GM12878 (cell line): ENCODE measurements around the gene HIVEP2.

Source experiments
- BACH1 ChIP-seq: fragments of 450-650 bp; IDR thresholded peaks from 2 replicates; pipeline ENCODE4 v1.6.1; 2017; ENCODE audit warnings: mild to moderate bottlenecking, borderline replicate concordance
- MYC ChIP-seq: IDR thresholded peaks from 2 replicates; pipeline ENCODE4 v1.6.1; 2011; ENCODE audit warnings: mild to moderate bottlenecking, low read length, moderate library complexity, inconsistent platforms; ENCODE audit not compliant: insufficient read depth, insufficient replicate concordance, insufficient read length, severe bottlenecking
- POLR2A ChIP-seq: IDR thresholded peaks from 2 replicates; pipeline ENCODE4 v1.6.1; 2011; ENCODE audit warnings: low read depth, mild to moderate bottlenecking, low read length
- RAD51 ChIP-seq: fragments of 450-650 bp; IDR thresholded peaks from 2 replicates; pipeline ENCODE4 v1.6.1; 2016; ENCODE audit warnings: moderate library complexity, mild to moderate bottlenecking, inconsistent platforms
- TF ChIP-seq, protein P1 (sequence below), 3 experiments: IDR thresholded peaks in 2 of 3; conservative IDR thresholded peaks in 1 of 3; 2 replicates each; pipeline ENCODE4 v1.5.1; 2011; ENCODE audit warnings: low read depth in 3 of 3, low read length in 3 of 3, mild to moderate bottlenecking in 3 of 3, control low read depth in 2 of 3, moderate library complexity in 2 of 3, inconsistent platforms in 1 of 3, mixed read lengths in 1 of 3; ENCODE audit not compliant: control insufficient read depth in 2 of 3, insufficient read depth in 1 of 3; ENCODE audit errors: extremely low read depth in 1 of 3
- TF ChIP-seq, protein P2 (sequence below): fragments of 450-650 bp; formaldehyde crosslinking; IDR thresholded peaks from 2 replicates; pipeline ENCODE4 v1.5.0; 2022; ENCODE audit warnings: mild to moderate bottlenecking, missing genetic modification characterization
- TF ChIP-seq, protein P3 (sequence below): fragments of 450-650 bp; IDR thresholded peaks from 2 replicates; pipeline ENCODE4 v1.6.1; 2017; ENCODE audit warnings: mild to moderate bottlenecking

- TF ChIP-seq POLR2A (no peak), RAD51 (no peak), BACH1 (no peak), MYC (no peak)
- TF ChIP-seq, protein P1, sequence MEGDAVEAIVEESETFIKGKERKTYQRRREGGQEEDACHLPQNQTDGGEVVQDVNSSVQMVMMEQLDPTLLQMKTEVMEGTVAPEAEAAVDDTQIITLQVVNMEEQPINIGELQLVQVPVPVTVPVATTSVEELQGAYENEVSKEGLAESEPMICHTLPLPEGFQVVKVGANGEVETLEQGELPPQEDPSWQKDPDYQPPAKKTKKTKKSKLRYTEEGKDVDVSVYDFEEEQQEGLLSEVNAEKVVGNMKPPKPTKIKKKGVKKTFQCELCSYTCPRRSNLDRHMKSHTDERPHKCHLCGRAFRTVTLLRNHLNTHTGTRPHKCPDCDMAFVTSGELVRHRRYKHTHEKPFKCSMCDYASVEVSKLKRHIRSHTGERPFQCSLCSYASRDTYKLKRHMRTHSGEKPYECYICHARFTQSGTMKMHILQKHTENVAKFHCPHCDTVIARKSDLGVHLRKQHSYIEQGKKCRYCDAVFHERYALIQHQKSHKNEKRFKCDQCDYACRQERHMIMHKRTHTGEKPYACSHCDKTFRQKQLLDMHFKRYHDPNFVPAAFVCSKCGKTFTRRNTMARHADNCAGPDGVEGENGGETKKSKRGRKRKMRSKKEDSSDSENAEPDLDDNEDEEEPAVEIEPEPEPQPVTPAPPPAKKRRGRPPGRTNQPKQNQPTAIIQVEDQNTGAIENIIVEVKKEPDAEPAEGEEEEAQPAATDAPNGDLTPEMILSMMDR (IDR thresholded peaks at IDR 0.05 in 2 of 3, conservative IDR thresholded peaks at IDR 0.05 in 1 of 3; ENCODE audit: control insufficient read depth in 2 of 3, extremely low read depth in 1 of 3, insufficient read depth in 1 of 3, low read depth in 3 of 3, low read length in 3 of 3), result no peak
- TF ChIP-seq, protein P2, sequence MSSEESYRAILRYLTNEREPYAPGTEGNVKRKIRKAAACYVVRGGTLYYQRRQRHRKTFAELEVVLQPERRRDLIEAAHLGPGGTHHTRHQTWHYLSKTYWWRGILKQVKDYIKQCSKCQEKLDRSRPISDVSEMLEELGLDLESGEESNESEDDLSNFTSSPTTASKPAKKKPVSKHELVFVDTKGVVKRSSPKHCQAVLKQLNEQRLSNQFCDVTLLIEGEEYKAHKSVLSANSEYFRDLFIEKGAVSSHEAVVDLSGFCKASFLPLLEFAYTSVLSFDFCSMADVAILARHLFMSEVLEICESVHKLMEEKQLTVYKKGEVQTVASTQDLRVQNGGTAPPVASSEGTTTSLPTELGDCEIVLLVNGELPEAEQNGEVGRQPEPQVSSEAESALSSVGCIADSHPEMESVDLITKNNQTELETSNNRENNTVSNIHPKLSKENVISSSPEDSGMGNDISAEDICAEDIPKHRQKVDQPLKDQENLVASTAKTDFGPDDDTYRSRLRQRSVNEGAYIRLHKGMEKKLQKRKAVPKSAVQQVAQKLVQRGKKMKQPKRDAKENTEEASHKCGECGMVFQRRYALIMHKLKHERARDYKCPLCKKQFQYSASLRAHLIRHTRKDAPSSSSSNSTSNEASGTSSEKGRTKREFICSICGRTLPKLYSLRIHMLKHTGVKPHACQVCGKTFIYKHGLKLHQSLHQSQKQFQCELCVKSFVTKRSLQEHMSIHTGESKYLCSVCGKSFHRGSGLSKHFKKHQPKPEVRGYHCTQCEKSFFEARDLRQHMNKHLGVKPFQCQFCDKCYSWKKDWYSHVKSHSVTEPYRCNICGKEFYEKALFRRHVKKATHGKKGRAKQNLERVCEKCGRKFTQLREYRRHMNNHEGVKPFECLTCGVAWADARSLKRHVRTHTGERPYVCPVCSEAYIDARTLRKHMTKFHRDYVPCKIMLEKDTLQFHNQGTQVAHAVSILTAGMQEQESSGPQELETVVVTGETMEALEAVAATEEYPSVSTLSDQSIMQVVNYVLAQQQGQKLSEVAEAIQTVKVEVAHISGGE (CRISPR knock-in tag), result no peak
- TF ChIP-seq, protein P3, sequence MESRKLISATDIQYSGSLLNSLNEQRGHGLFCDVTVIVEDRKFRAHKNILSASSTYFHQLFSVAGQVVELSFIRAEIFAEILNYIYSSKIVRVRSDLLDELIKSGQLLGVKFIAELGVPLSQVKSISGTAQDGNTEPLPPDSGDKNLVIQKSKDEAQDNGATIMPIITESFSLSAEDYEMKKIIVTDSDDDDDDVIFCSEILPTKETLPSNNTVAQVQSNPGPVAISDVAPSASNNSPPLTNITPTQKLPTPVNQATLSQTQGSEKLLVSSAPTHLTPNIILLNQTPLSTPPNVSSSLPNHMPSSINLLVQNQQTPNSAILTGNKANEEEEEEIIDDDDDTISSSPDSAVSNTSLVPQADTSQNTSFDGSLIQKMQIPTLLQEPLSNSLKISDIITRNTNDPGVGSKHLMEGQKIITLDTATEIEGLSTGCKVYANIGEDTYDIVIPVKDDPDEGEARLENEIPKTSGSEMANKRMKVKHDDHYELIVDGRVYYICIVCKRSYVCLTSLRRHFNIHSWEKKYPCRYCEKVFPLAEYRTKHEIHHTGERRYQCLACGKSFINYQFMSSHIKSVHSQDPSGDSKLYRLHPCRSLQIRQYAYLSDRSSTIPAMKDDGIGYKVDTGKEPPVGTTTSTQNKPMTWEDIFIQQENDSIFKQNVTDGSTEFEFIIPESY, result no peak
Observed at GRCh38 chr6:142966294-142966693, 21.3 kb upstream of the HIVEP2 start.
